HCT116 (cell line): ENCODE results near the gene CACNA1C.

Source experiments
- JUND ChIP-seq: IDR thresholded peaks from 2 replicates; pipeline ENCODE4 v1.6.1; 2012
- POLR2A ChIP-seq: IDR thresholded peaks from 2 replicates; pipeline ENCODE4 v1.7.0; 2011; ENCODE audit warnings: borderline replicate concordance; ENCODE audit not compliant: insufficient read depth, insufficient read length; ENCODE audit errors: extremely low read depth
- POLR2AphosphoS5 ChIP-seq: IDR thresholded peaks from 2 replicates; pipeline ENCODE4 v1.6.1; 2011; ENCODE audit warnings: mild to moderate bottlenecking, low read depth, low read length, moderate library complexity
- SP1 ChIP-seq: IDR thresholded peaks from 2 replicates; pipeline ENCODE4 v1.6.1; 2012; ENCODE audit warnings: low read depth
- YY1 ChIP-seq: IDR thresholded peaks from 2 replicates; pipeline ENCODE4 v1.6.1; 2011; ENCODE audit warnings: low read length, low read depth, moderate library complexity, mild to moderate bottlenecking; ENCODE audit not compliant: insufficient replicate concordance; ENCODE audit errors: extremely low read depth
- TF ChIP-seq, protein P1 (sequence below), 3 experiments: fragments of 200-600 bp in 1 of 3; sonication (generic) in 1 of 3; IDR thresholded peaks in 2 of 3; conservative IDR thresholded peaks in 1 of 3; 2 replicates each; pipeline ENCODE4 v1.5.1; 2012 to 2017; ENCODE audit warnings: low read depth in 2 of 3, low read length in 2 of 3, antibody characterized with exemption in 1 of 3, borderline replicate concordance in 1 of 3, control low read depth in 1 of 3, mild to moderate bottlenecking in 1 of 3, mixed read lengths in 1 of 3, mixed run types in 1 of 3, moderate library complexity in 1 of 3; ENCODE audit not compliant: insufficient read depth in 1 of 3

DNA sequence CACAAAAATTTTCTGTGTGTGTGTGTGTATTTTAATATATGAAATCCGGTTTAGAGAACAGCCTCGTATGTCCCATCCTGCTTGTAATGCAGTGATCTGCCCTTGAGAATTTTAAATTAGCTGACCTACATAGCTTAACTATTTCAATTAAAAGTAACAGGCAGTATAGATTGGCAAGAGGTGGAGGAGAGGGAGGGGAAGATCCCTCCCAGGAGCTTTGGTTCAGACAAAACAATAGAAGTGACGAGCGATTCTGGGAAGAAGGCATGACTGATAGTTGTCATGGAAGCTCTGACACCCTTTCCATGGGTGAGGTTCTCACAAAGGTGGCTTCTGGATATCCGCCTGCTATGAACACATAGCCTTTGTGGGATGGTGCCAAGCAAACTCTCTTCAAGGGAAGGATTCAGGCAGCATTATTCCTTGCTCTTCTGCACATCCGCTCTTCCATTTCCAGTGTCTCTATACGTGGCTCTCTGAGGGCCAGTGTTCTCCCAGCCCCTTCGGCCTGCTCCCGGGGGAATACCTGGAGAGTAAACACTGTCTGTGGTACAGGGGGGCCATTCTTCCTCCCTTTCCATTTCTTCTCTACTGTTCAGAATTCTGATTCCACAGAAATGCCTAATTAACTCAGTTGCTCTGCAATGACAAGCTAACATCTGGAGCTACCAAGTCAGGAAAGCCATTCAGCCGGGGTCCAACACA is 182.0 kb downstream of the CACNA1C start:
- TF ChIP-seq POLR2A (no peak), SP1 (no peak), POLR2AphosphoS5 (no peak), JUND (no peak), YY1 (no peak)
- TF ChIP-seq, protein P1, sequence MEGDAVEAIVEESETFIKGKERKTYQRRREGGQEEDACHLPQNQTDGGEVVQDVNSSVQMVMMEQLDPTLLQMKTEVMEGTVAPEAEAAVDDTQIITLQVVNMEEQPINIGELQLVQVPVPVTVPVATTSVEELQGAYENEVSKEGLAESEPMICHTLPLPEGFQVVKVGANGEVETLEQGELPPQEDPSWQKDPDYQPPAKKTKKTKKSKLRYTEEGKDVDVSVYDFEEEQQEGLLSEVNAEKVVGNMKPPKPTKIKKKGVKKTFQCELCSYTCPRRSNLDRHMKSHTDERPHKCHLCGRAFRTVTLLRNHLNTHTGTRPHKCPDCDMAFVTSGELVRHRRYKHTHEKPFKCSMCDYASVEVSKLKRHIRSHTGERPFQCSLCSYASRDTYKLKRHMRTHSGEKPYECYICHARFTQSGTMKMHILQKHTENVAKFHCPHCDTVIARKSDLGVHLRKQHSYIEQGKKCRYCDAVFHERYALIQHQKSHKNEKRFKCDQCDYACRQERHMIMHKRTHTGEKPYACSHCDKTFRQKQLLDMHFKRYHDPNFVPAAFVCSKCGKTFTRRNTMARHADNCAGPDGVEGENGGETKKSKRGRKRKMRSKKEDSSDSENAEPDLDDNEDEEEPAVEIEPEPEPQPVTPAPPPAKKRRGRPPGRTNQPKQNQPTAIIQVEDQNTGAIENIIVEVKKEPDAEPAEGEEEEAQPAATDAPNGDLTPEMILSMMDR (IDR thresholded peaks at IDR 0.05 in 2 of 3, conservative IDR thresholded peaks at IDR 0.05 in 1 of 3; ENCODE audit: borderline replicate concordance in 1 of 3, insufficient read depth in 1 of 3, low read depth in 2 of 3, low read length in 2 of 3): no peak
